HPDE6-E6E7 (cell line): ENCODE data around the gene GNAQ.
"Not testable (repeated sequence)": the region's sequence is repeated elsewhere in the genome, so short reads cannot be mapped to it uniquely, and the experiment has no call there.

Source experiments
- DNase-seq: peaks from one replicate; pipeline ENCODE4 v3.0.0; 2011; ENCODE audit warnings: missing footprints; ENCODE audit errors: extremely low spot score

Gene GNAQ

GRCh38 chr9:77771171-77771570 is 260.4 kb downstream of the GNAQ start:
- no peak for DNase-seq

GRCh38 chr9:77770340-77770739 is 261.3 kb downstream of the GNAQ start:
- no peak for DNase-seq

GRCh38 chr9:77769246-77769645 is 262.4 kb downstream of the GNAQ start:
- DNase-seq: no peak

- no peak for DNase-seq
These were observed 265.0 kb downstream of the GNAQ start for GRCh38 chr9:77766587-77766986.

- DNase-seq: no peak
These were observed 265.8 kb downstream of the GNAQ start for GRCh38 chr9:77765781-77766259.

GRCh38 chr9:77764894-77765780 is 266.5 kb downstream of the GNAQ start:
- no peak for DNase-seq

GRCh38 chr9:77763566-77763965 is 268.0 kb downstream of the GNAQ start:
- DNase-seq: no peak

- not testable (repeated sequence) for DNase-seq
These were observed 270.7 kb downstream of the GNAQ start for GRCh38 chr9:77760919-77761318.

- DNase-seq: no peak
These were observed 272.2 kb downstream of the GNAQ start for GRCh38 chr9:77759391-77759790.

GRCh38 chr9:77756449-77756848 is 275.2 kb downstream of the GNAQ start:
- DNase-seq: no peak

- DNase-seq: no peak
These were observed 278.4 kb downstream of the GNAQ start for GRCh38 chr9:77753180-77753579.

- no peak for DNase-seq
These were observed 279.1 kb downstream of the GNAQ start for GRCh38 chr9:77752554-77752953.

- no peak for DNase-seq
These were observed 280.1 kb downstream of the GNAQ start for GRCh38 chr9:77751341-77752091.

GRCh38 chr9:77750981-77751340 is 280.6 kb downstream of the GNAQ start:
- DNase-seq: no peak

- DNase-seq: no peak
These were observed 281.3 kb downstream of the GNAQ start for GRCh38 chr9:77750284-77750683.

GRCh38 chr9:77748214-77748772 is 283.3 kb downstream of the GNAQ start:
- no peak for DNase-seq

GRCh38 chr9:77747163-77747562 is 284.4 kb downstream of the GNAQ start:
- DNase-seq: no peak

GRCh38 chr9:77744841-77745430 is 286.7 kb downstream of the GNAQ start:
- no peak for DNase-seq

- DNase-seq: no peak
These were observed 288.2 kb downstream of the GNAQ start for GRCh38 chr9:77743386-77743785.

GRCh38 chr9:77738932-77739331 is 292.7 kb downstream of the GNAQ start:
- no peak for DNase-seq

GRCh38 chr9:77735494-77735893 is 296.1 kb downstream of the GNAQ start:
- no peak for DNase-seq

- DNase-seq: no peak
These were observed 299.7 kb downstream of the GNAQ start for GRCh38 chr9:77731930-77732329.
